Measurements from ENCODE around the gene COPS2. TPM values are rescaled to one million over a fixed set of nuclear protein-coding genes. Genes with fewer than 3 reads are reported as not detected.

COPS2 gene
- total RNA-seq, 2 experiments from 2014 or later: 53.3 to 68.9 TPM

GRCh38 chr15:49116108-49116857 lies 39.1 kb downstream of the COPS2 start:
- DNase-seq: no peak
- Mint-ChIP-seq H3K36me3 (peaks cover 48% of the 10 kb centered on the region), H3K4me3 (no peak overlapping the region), H3K27ac (no peak overlapping the region), H3K27me3 (no peaks in the 10 kb centered on the region), H3K4me1 (peaks cover 8% of the 10 kb centered on the region), H3K9me3 (ENCODE audit: low read depth) (peaks cover 10% of the 10 kb centered on the region)
- ATAC-seq: no peak
- CTCF ChIA-PET: interaction anchor here (0.6 kb wide), 1 partner anchor 195 kb away, joined by 4 read pairs; no protein-coding TSS in a partner anchor

DNA sequence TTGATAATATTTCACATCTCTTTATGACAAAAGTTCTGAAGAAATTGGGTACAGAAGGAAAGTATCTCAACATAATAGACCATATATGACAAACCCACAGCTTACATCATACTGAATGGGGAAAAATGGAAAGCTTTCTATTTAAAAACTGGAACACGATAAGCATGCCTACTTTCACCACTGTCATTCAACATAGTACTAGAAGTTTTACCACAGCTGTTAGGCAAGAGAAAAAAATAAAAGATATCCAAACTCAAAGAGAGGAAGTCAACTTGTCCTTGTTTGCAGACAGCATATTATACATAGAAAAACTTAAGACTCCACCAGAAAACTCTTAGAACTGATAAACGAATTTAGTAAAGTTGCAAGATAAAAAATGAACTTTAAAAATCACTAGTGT lies 40.3 kb downstream of the COPS2 start:
- CTCF ChIA-PET: no interaction called here
- Mint-ChIP-seq H3K36me3 (peaks cover 56% of the 10 kb centered on the region), H3K4me3 (no peak overlapping the region), H3K27ac (no peak overlapping the region), H3K9me3 (ENCODE audit: low read depth) (peaks cover 10% of the 10 kb centered on the region), H3K4me1 (peaks cover 8% of the 10 kb centered on the region), H3K27me3 (no peaks in the 10 kb centered on the region)
- DNase-seq (no peak), ATAC-seq (no peak)

- H3K27me3 Mint-ChIP-seq: no peaks in the 10 kb centered on the region
- H3K9me3 Mint-ChIP-seq (ENCODE audit: low read depth): peaks cover 10% of the 10 kb centered on the region
- no peak overlapping the region for H3K27ac Mint-ChIP-seq
Measured at GRCh38 chr15:49110158-49110944, 45.0 kb downstream of the COPS2 start.

DNA sequence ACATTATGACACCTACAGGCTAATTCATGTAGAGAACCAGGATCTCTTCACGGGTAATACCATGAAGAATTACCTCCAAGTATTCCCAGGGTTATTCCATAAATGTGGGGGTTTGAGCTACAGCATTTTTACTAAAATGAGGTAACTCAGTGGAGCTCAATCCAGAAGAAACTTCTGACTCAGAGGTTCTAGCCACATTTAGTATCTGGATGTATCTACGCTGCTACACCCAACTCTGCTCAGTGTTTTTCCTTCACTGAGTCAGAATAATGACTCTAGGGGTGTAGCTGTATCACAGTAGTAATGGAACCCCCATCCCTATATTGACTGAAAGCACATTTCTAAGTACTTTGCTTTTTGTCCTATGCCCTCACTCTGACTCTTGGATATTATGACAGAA lies 52.4 kb downstream of the COPS2 start:
- Mint-ChIP-seq H3K36me3 (peaks cover 20% of the 10 kb centered on the region), H3K4me3 (no peak overlapping the region), H3K27ac (no peak overlapping the region), H3K27me3 (no peaks in the 10 kb centered on the region), H3K4me1 (no peaks in the 10 kb centered on the region), H3K9me3 (ENCODE audit: low read depth) (no peaks in the 10 kb centered on the region)
- DNase-seq (no peak), ATAC-seq (no peak)
- CTCF ChIA-PET: no interaction called here

More at GRCh38 chr15:49110158-49110944, 45.0 kb downstream of the COPS2 start:
- Mint-ChIP-seq H3K4me1 (peaks cover 8% of the 10 kb centered on the region), H3K4me3 (no peak overlapping the region), H3K36me3 (peaks cover 57% of the 10 kb centered on the region)
- CTCF ChIA-PET: interaction anchor here (0.6 kb wide), 1 partner anchor 1041 kb away, joined by 5 read pairs; no protein-coding TSS in a partner anchor
- no peak for DNase-seq
- ATAC-seq: no peak

- DNase-seq: no peak
- Mint-ChIP-seq H3K27me3 (no peaks in the 10 kb centered on the region), H3K27ac (no peak overlapping the region), H3K4me1 (no peaks in the 10 kb centered on the region), H3K4me3 (no peak overlapping the region), H3K36me3 (peaks cover 22% of the 10 kb centered on the region), H3K9me3 (ENCODE audit: low read depth) (no peaks in the 10 kb centered on the region)
- CTCF ChIA-PET: no interaction called here
- no peak for ATAC-seq
Measured at GRCh38 chr15:49101536-49101935, 53.9 kb downstream of the COPS2 start.

DNA sequence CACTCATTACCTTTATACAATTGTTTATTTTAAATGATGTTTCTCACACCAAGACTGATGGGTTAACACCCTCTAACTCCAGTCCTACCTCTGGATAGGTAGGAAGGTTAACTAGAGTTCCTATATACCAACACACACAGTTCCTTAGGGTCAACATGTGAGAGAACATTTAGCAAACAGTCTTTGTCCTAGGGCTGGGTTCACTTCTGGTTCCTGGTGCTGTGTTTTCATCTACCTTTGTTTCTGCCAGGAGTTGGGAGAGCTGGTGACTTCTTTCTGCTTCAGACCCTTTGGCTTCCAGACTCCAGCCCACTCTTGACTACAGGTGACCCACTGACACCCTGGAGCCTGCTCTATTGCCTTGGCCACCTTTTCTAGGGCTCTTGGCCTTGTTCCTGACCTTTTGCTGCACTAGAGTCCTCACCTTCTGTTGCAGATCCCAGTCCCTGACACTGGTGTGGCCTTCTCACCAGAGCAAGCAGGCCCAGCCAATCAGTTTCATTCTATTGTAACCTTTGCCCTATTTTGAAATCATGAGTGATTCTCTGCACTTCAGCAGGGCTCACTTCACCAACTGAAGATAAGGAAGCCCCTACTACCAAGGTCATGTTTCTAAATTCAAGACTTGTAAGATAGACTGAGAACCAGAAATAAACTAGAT lies 59.2 kb downstream of the COPS2 start:
- H3K4me1 Mint-ChIP-seq: no peaks in the 10 kb centered on the region
- DNase-seq (no peak), ATAC-seq (no peak)
- H3K4me3 Mint-ChIP-seq: no peak overlapping the region
- no peaks in the 10 kb centered on the region for H3K27me3 Mint-ChIP-seq
- H3K9me3 Mint-ChIP-seq (ENCODE audit: low read depth): no peaks in the 10 kb centered on the region
- CTCF ChIA-PET: no interaction called here
- no peak overlapping the region for H3K27ac Mint-ChIP-seq
- H3K36me3 Mint-ChIP-seq: peaks cover 8% of the 10 kb centered on the region

DNA sequence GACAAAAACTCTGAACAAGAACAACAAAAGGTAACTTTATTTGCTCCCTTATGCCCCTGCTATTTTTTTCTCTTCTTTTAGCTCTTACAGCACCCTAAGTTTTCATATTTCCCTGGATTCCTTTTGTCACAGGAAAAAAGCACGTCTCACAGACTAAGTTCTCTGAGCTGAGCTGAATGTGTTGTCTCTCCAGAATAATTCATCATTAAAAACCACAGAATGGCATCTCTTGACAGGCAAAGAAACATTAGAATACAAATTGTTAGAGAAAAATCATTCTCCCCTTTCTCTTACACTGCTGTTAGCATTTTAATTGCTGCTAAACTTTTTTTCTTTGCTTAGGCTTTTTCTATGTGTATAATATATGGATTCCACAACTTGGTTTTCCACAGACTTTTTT lies 60.5 kb downstream of the COPS2 start:
- no peaks in the 10 kb centered on the region for H3K9me3 Mint-ChIP-seq (ENCODE audit: low read depth)
- peaks cover 3% of the 10 kb centered on the region for H3K36me3 Mint-ChIP-seq
- DNase-seq (no peak), ATAC-seq (no peak)
- CTCF ChIA-PET: interaction anchor here (0.9 kb wide), 1 partner anchor 27 kb away, joined by 3 read pairs; no protein-coding TSS in a partner anchor
- H3K27ac Mint-ChIP-seq: no peak overlapping the region
- H3K4me1 Mint-ChIP-seq: no peaks in the 10 kb centered on the region
- no peaks in the 10 kb centered on the region for H3K27me3 Mint-ChIP-seq
- H3K4me3 Mint-ChIP-seq: no peak overlapping the region

DNA sequence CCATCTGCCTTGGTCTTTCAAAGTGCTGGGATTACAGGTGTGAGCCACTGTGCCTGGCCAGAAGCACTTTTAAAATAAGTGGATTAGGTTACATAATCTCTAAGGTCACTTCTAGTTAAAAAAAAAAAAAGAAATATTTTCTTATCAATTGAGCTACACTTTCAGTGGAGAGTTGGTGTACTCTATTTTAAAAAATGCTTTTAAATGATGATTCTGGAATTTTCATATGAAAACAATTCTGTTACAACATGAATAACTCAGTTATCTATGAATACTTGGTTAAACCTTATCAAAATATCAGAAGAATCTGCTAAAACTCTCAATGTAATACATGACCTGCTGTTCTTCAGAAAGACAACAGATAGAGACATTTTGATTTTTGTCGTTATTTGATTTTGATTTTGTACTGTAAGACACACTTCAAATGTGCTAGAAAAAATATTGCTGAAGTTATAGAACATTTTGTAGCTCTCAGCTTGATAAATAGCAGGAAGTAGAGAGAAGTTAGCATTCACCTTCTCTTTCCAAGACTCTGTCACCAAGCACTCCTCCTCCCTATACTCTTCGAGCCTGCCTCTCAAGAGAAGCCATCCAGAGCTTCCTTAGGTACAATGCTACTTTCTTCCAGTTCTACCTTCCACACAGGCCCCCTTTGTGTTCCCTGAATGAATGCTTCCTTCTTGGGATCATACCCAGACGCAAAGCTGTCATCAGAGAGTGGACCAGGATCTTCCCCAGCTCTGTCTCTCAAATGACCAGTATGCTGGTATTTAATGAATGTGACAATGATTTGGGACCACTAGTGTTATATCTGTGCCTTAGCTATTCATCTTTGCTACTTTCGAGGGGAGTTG lies 61.9 kb downstream of the COPS2 start:
- no peak overlapping the region for H3K27ac Mint-ChIP-seq
- H3K4me3 Mint-ChIP-seq: no peak overlapping the region
- H3K4me1 Mint-ChIP-seq: no peaks in the 10 kb centered on the region
- H3K27me3 Mint-ChIP-seq: no peaks in the 10 kb centered on the region
- H3K36me3 Mint-ChIP-seq: peaks cover 2% of the 10 kb centered on the region
- ATAC-seq: no peak
- CTCF ChIA-PET: interaction anchor here (1.4 kb wide), 1 partner anchor 329 kb away, joined by 3 read pairs; the partner anchor contains the start of gene FGF7
- DNase-seq: no peak
- no peaks in the 10 kb centered on the region for H3K9me3 Mint-ChIP-seq (ENCODE audit: low read depth)

- no peak overlapping the region for H3K27ac Mint-ChIP-seq
- H3K9me3 Mint-ChIP-seq (ENCODE audit: low read depth): no peaks in the 10 kb centered on the region
- H3K27me3 Mint-ChIP-seq: peaks cover 2% of the 10 kb centered on the region
- CTCF ChIA-PET: no interaction called here
- ATAC-seq (no peak), DNase-seq (no peak)
- H3K36me3 Mint-ChIP-seq: no peaks in the 10 kb centered on the region
- no peaks in the 10 kb centered on the region for H3K4me1 Mint-ChIP-seq
- no peak overlapping the region for H3K4me3 Mint-ChIP-seq
Measured at GRCh38 chr15:49088996-49089395, 66.4 kb downstream of the COPS2 start.

DNA sequence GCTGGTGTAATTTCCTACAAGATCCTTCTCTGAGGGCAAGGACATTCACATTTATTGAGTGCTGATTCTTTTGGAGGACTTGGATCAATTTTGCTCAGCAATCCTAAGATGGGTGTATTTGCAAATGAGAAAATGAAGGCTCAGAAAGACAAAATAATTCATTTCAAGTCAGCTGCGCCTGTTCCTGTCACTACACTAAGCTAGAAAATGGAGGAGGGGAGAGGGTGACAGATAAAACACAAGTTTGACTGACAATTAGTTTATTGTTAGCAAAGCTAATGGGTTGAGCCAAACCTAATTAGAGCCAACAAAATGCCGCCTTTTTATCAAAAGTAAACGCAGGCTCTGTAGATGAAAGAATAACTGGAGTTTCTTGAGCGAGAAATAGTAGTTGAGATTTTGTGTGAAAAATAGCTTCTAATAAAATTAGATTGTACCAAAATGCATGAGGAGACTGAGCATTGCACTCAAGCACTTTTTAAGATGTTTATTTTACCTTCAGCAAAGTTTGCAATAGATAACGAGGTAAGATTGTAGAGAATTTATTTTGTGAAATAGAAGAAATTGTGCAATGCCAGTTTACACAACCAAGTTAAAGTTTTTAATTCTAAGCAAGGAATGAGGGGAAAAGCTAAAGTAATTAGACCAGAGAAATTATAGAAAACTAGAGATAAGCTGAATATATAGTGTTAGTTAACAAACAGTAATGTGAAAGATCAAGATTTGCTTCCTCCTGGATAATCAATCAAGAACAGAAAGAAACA lies 69.5 kb downstream of the COPS2 start:
- Mint-ChIP-seq H3K27me3 (peaks cover 5% of the 10 kb centered on the region), H3K4me1 (no peaks in the 10 kb centered on the region), H3K36me3 (no peaks in the 10 kb centered on the region), H3K27ac (no peak overlapping the region), H3K9me3 (ENCODE audit: low read depth) (no peaks in the 10 kb centered on the region), H3K4me3 (no peak overlapping the region)
- no peak for ATAC-seq
- no peak for DNase-seq
- CTCF ChIA-PET: no interaction called here

- Mint-ChIP-seq H3K4me1 (peaks cover 2% of the 10 kb centered on the region), H3K27ac (no peak overlapping the region), H3K27me3 (peaks cover 6% of the 10 kb centered on the region), H3K9me3 (ENCODE audit: low read depth) (no peaks in the 10 kb centered on the region), H3K36me3 (no peaks in the 10 kb centered on the region), H3K4me3 (no peak overlapping the region)
- ATAC-seq (no peak), DNase-seq (no peak)
- CTCF ChIA-PET: interaction anchor here (1.0 kb wide), 1 partner anchor 75 kb away, joined by 3 read pairs; no protein-coding TSS in a partner anchor
Measured at GRCh38 chr15:49084285-49084570, 71.2 kb downstream of the COPS2 start.

GRCh38 chr15:49083401-49084284 lies 71.8 kb downstream of the COPS2 start:
- peaks cover 8% of the 10 kb centered on the region for H3K27me3 Mint-ChIP-seq
- no peaks in the 10 kb centered on the region for H3K9me3 Mint-ChIP-seq (ENCODE audit: low read depth)
- ATAC-seq (no peak), DNase-seq (no peak)
- no peaks in the 10 kb centered on the region for H3K36me3 Mint-ChIP-seq
- CTCF ChIA-PET: interaction anchor here (0.6 to 1.0 kb wide), 2 partner anchors 75 to 851 kb away, joined by 3 read pairs; no protein-coding TSS in a partner anchor
- H3K4me1 Mint-ChIP-seq: peaks cover 2% of the 10 kb centered on the region
- H3K4me3 Mint-ChIP-seq: no peak overlapping the region
- no peak overlapping the region for H3K27ac Mint-ChIP-seq

Data from activated CD8-positive, alpha-beta memory T cell treated with anti-CD3 and anti-CD28 coated beads, Interleukin-2, amount 10 ng/mL, durations not matched to agents 7 days and 5 days (primary cell).